ENCODE data around the gene ENTHD1. TPM values are rescaled to one million over a fixed set of nuclear protein-coding genes. Genes with fewer than 3 reads are reported as not detected.

The ENTHD1 gene
- polyA plus RNA-seq, 1 donor from 2014 or later = not detected

DNA sequence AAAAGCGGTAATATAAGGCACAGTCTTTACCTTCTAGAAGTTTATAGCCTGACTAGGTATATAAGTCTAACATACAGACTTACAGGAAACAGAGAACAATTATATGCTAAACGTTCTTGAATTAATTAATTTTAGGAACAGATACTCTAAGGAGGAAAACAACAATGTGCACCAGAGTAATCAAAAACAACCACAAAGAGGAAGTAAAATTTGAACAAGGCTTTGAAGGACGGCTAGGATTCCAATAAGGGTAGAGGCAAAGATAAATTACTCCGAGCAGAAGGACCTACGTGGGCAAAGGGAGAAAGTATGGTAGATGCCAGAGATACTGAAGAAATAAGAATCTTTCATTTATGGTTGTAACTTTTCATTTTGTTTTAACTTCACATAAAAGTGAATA lies 54.4 kb downstream of the ENTHD1 start:
- Histone ChIP-seq H3K9me2 (ENCODE audit: insufficient read depth, low read length) (no peaks in the 10 kb centered on the region), H3K79me2 (replicated peaks; ENCODE audit: insufficient read depth, low read length) (no peaks in the 10 kb centered on the region), H3K9ac (ENCODE audit: low read length) (no peak overlapping the region), H3K4me3 (ENCODE audit: low read length) (no peak overlapping the region), H3K36me3 (ENCODE audit: insufficient read depth, low read length) (no peaks in the 10 kb centered on the region), H3K4me2 (ENCODE audit: low read length) (no peak overlapping the region), H3F3A (ENCODE audit: insufficient read depth, low read length, poor library complexity, severe bottlenecking) (no peaks in the 10 kb centered on the region), H2AFZ (ENCODE audit: low read depth, low read length) (no peak overlapping the region), H3K27ac (ENCODE audit: low read length) (no peak overlapping the region), H4K20me1 (ENCODE audit: insufficient read depth) (no peaks in the 10 kb centered on the region), H3K27me3 (ENCODE audit: insufficient read depth, low read depth, low read length) (no peaks in the 10 kb centered on the region), H3K9me3 (ENCODE audit: low read length) (no peaks in the 10 kb centered on the region)
- TF ChIP-seq SMC3 (conservative IDR thresholded peaks at IDR 0.05; ENCODE audit: poor library complexity) (no peak), EZH2 (IDR thresholded peaks at IDR 0.05; ENCODE audit: borderline replicate concordance, insufficient read depth, low read length, poor library complexity, severe bottlenecking) (no peak), TAF1 (IDR thresholded peaks at IDR 0.05; ENCODE audit: low read depth) (no peak), REST (IDR thresholded peaks at IDR 0.05; ENCODE audit: borderline replicate concordance) (no peak), EP300 (conservative IDR thresholded peaks at IDR 0.05; ENCODE audit: poor library complexity, severe bottlenecking) (no peak), POLR2AphosphoS5 (IDR thresholded peaks at IDR 0.05) (no peak), MXI1 (conservative IDR thresholded peaks at IDR 0.05; ENCODE audit: poor library complexity, severe bottlenecking) (no peak), CTCF (IDR thresholded peaks at IDR 0.05; ENCODE audit: poor library complexity, severe bottlenecking) (no peak), RAD21 (conservative IDR thresholded peaks at IDR 0.05) (no peak)

- Histone ChIP-seq H3K79me2 (replicated peaks; ENCODE audit: insufficient read depth, low read length) (no peaks in the 10 kb centered on the region), H3K9ac (ENCODE audit: low read length) (no peak overlapping the region), H3K9me3 (ENCODE audit: low read length) (no peaks in the 10 kb centered on the region), H3K4me3 (ENCODE audit: low read length) (no peak overlapping the region), H3K27ac (ENCODE audit: low read length) (no peak overlapping the region), H4K20me1 (ENCODE audit: insufficient read depth) (no peaks in the 10 kb centered on the region), H3K4me2 (ENCODE audit: low read length) (no peak overlapping the region), H3K27me3 (ENCODE audit: insufficient read depth, low read depth, low read length) (no peaks in the 10 kb centered on the region), H3F3A (ENCODE audit: insufficient read depth, low read length, poor library complexity, severe bottlenecking) (no peaks in the 10 kb centered on the region), H3K36me3 (ENCODE audit: insufficient read depth, low read length) (no peaks in the 10 kb centered on the region), H2AFZ (ENCODE audit: low read depth, low read length) (no peak overlapping the region), H3K9me2 (ENCODE audit: insufficient read depth, low read length) (no peaks in the 10 kb centered on the region)
- no peak for TF ChIP-seq SMC3 (conservative IDR thresholded peaks at IDR 0.05; ENCODE audit: poor library complexity)
Observed at GRCh38 chr22:39833610-39834009, 60.0 kb downstream of the ENTHD1 start.

GRCh38 chr22:39833093-39833492 lies 60.5 kb downstream of the ENTHD1 start:
- Histone ChIP-seq H3K27me3 (ENCODE audit: insufficient read depth, low read depth, low read length) (no peaks in the 10 kb centered on the region), H3K9ac (ENCODE audit: low read length) (no peak overlapping the region), H3K36me3 (ENCODE audit: insufficient read depth, low read length) (no peaks in the 10 kb centered on the region), H3K79me2 (replicated peaks; ENCODE audit: insufficient read depth, low read length) (no peaks in the 10 kb centered on the region), H3K9me3 (ENCODE audit: low read length) (no peaks in the 10 kb centered on the region), H3K4me3 (ENCODE audit: low read length) (no peak overlapping the region), H2AFZ (ENCODE audit: low read depth, low read length) (no peak overlapping the region), H3K9me2 (ENCODE audit: insufficient read depth, low read length) (no peaks in the 10 kb centered on the region), H4K20me1 (ENCODE audit: insufficient read depth) (no peaks in the 10 kb centered on the region), H3F3A (ENCODE audit: insufficient read depth, low read length, poor library complexity, severe bottlenecking) (no peaks in the 10 kb centered on the region), H3K27ac (ENCODE audit: low read length) (no peak overlapping the region), H3K4me2 (ENCODE audit: low read length) (no peak overlapping the region)
- TF ChIP-seq POLR2AphosphoS5 (IDR thresholded peaks at IDR 0.05) (no peak), CTCF (IDR thresholded peaks at IDR 0.05; ENCODE audit: poor library complexity, severe bottlenecking) (no peak), EP300 (conservative IDR thresholded peaks at IDR 0.05; ENCODE audit: poor library complexity, severe bottlenecking) (no peak), RAD21 (conservative IDR thresholded peaks at IDR 0.05) (no peak), MXI1 (conservative IDR thresholded peaks at IDR 0.05; ENCODE audit: poor library complexity, severe bottlenecking) (no peak), TAF1 (IDR thresholded peaks at IDR 0.05; ENCODE audit: low read depth) (no peak), SMC3 (conservative IDR thresholded peaks at IDR 0.05; ENCODE audit: poor library complexity) (no peak), REST (IDR thresholded peaks at IDR 0.05; ENCODE audit: borderline replicate concordance) (no peak), EZH2 (IDR thresholded peaks at IDR 0.05; ENCODE audit: borderline replicate concordance, insufficient read depth, low read length, poor library complexity, severe bottlenecking) (no peak)
